ENCODE data around the gene CHRDL2.

DNA sequence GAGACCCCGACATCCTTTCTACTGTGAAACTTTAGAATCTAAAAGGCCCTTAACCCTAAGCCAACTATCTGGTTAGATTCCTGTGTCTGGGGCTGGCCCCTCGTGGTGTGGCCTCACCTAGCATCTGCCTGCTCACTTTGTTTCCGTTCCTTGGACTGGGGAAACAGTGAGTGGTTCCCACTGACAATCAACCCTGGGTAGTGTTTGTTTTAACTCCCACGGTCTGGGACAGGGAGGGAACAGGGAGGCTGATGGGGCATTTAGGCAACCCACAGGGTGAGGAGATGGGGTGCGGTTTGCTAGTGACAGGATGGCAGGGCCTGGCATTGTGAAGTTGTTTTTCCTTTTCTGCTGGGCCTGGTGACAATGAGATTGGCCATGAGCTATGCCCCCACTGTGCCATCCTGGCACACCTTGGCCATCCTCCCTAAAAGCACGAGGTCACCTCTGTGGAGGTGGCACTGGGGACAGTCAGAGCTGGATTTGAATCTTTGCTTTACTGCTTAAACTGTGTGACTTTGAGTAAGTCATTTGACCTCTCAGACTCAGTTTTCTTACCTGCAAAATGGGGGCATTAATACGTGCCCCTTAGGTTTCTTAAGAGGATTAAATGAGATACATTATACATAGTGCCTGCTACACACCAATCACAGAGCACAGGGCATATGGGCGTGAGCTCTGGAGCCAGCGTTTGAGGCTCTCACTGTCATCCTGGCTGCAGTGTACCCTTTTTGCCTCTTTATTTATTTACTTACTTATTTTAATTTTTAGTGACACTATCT, 31.4 kb downstream of the CHRDL2 start:
- TF ChIP-seq, protein P1, sequence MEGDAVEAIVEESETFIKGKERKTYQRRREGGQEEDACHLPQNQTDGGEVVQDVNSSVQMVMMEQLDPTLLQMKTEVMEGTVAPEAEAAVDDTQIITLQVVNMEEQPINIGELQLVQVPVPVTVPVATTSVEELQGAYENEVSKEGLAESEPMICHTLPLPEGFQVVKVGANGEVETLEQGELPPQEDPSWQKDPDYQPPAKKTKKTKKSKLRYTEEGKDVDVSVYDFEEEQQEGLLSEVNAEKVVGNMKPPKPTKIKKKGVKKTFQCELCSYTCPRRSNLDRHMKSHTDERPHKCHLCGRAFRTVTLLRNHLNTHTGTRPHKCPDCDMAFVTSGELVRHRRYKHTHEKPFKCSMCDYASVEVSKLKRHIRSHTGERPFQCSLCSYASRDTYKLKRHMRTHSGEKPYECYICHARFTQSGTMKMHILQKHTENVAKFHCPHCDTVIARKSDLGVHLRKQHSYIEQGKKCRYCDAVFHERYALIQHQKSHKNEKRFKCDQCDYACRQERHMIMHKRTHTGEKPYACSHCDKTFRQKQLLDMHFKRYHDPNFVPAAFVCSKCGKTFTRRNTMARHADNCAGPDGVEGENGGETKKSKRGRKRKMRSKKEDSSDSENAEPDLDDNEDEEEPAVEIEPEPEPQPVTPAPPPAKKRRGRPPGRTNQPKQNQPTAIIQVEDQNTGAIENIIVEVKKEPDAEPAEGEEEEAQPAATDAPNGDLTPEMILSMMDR (IDR thresholded peaks at IDR 0.05): no peak
- no peak for TF ChIP-seq POLR2A (IDR thresholded peaks at IDR 0.05)
